Adrenal gland (tissue), 12 donors: Measurements from ENCODE around the gene RSU1. TPM values are rescaled to one million over a fixed set of nuclear protein-coding genes. Genes with fewer than 3 reads are reported as not detected.

ENCODE experiments used
- DNase-seq, 7 donors: peaks; one replicate each; pipeline ENCODE4 v3.0.0-alpha.2; 2019 to 2020
- H3K27ac ChIP-seq, 5 donors: fragments of 200-600 bp; sonication (generic) in 4 of 5; 1 replicate in 3 of 5; 2 replicates in 2 of 5; pipeline versions ENCODE4 v1.5.1 to v1.8.0; 2016 to 2020; ENCODE audit warnings: mild to moderate bottlenecking in 1 of 5
- H3K27me3 ChIP-seq: fragments of 200-600 bp; 2 replicates; pipeline ENCODE4 v1.8.0; 2021
- H3K36me3 ChIP-seq, 2 donors: fragments of 200-600 bp; replicated peaks in 1 of 2; 1 replicate in 1 of 2; 2 replicates in 1 of 2; pipeline versions ENCODE4 v1.5.1 to v1.8.0; 2018 to 2022
- H3K4me1 ChIP-seq, 2 donors: fragments of 200-600 bp; replicated peaks in 1 of 2; 1 replicate in 1 of 2; 2 replicates in 1 of 2; pipeline versions ENCODE4 v1.5.1 to v1.8.0; 2018 to 2021
- H3K4me3 ChIP-seq, 4 donors: fragments of 200-600 bp; sonication (generic) in 3 of 4; one replicate each; pipeline ENCODE4 v1.5.1; 2016 to 2018
- H3K9me3 ChIP-seq, 3 donors: fragments of 200-600 bp; sonication (generic) in 1 of 3; replicated peaks in 1 of 3; 1 replicate in 2 of 3; 2 replicates in 1 of 3; pipeline versions ENCODE4 v1.5.1 to v1.8.0; 2016 to 2021
- CTCF ChIP-seq, 6 experiments: fragments of 450-650 bp in 4 of 6; fragments of 200-600 bp in 2 of 6; sonication (generic) in 1 of 6; IDR thresholded peaks; 1 replicate in 5 of 6; 2 replicates in 1 of 6; pipeline versions ENCODE4 v1.5.1 to v1.8.0; 2016 to 2021; ENCODE audit warnings: antibody characterized with exemption in 6 of 6, mild to moderate bottlenecking in 2 of 6, moderate library complexity in 1 of 6
- POLR2A ChIP-seq, 2 donors: fragments of 450-650 bp; IDR thresholded peaks; one replicate each; pipeline ENCODE4 v1.6.1; 2017; ENCODE audit warnings: antibody characterized with exemption in 2 of 2, mild to moderate bottlenecking in 2 of 2, moderate library complexity in 1 of 2
- WGBS, 4 donors: extraction: QIAGEN DNeasy Blood & Tissue Kit in 2 of 4; methylation state at CpG; one replicate each; pipeline versions ENCODE4 v1.1.5 to v1.1.7; 2013 to 2017; 5-methylcytosine and 5-hydroxymethylcytosine counted together
- intact Hi-C, 2 donors: fragments of 100-400 bp; cut with DNase I; formaldehyde crosslinking; loops; one replicate each; pipeline versions ENCODE4 v1.14.1 to v1.15.0; 2022 to 2023
- polyA plus RNA-seq, 3 donors: library from polyadenylated mRNA; stranded (reverse); fragments of 200-250 nt in 2 of 3; fragments of 350-450 nt in 1 of 3; fragmentation: Illumina TruSeq in 1 of 3; extraction: RNeasy Lipid Tissue Mini Kit (QIAGEN cat#74804) in 1 of 3; gene quantifications; one replicate each; pipeline ENCODE4 v1.2.3, GENCODE V29; 2013 to 2014
- total RNA-seq, 9 donors: library from RNA; depleted of rRNA in 4 of 9; stranded (reverse); fragments of >200 nt in 4 of 9; fragments of 120-200 nt in 1 of 9; fragmentation: NEBNext Ultra II Directional in 1 of 9; extraction: Animal tissue kit (Norgen Biotek cat#: 25700) in 1 of 9; gene quantifications; one replicate each; pipeline versions ENCODE4 v1.1.0 to v1.2.4, GENCODE V29; 2013 to 2023
- donor health status: healthy with polysubstance abuse.
- donor health status: Bipolar disorder and iron deficiency.
- donor health status: DM: yes; HTN: yes; CAD: no.
- donor health status: DM: no; HTN: no; CAD: no.
- donor health status: DM: no; HTN: no; CAD: no.
- donor health status: DM: yes; HTN: yes; CAD: no.

RSU1 gene
- total and polyA plus RNA-seq, 12 donors = 15.6 to 96.8 (median 41.7) TPM

- TF ChIP-seq POLR2A (IDR thresholded peaks at IDR 0.05) = no peak
- TF ChIP-seq CTCF (IDR thresholded peaks at IDR 0.05) = no peak
- no peak for DNase-seq
- H3K36me3 ChIP-seq = no peaks in the 10 kb centered on the region
- H3K27me3 ChIP-seq = no peaks in the 10 kb centered on the region
- intact Hi-C loops = no loop called here
- no peaks in the 10 kb centered on the region for H3K4me1 ChIP-seq
- 88 to 94% (median 92%) methylated on average over 7 of the region's 7 CpGs for WGBS, 4 donors
- no peaks in the 10 kb centered on the region for H3K9me3 ChIP-seq
- no peak overlapping the region for H3K27ac ChIP-seq
- no peak overlapping the region for H3K4me3 ChIP-seq
Observed at GRCh38 chr10:16780338-16780880, 36.8 kb downstream of the RSU1 start.

- H3K27ac ChIP-seq = no peak overlapping the region
- no peaks in the 10 kb centered on the region for H3K27me3 ChIP-seq
- WGBS, 4 donors = 68 to 73% (median 71%) methylated on average over 6 of the region's 6 CpGs
- intact Hi-C loops = loop anchor here in 1 of 2 donors (5.0 kb wide), 2 partner anchors 662 to 877 kb away; no protein-coding TSS in a partner anchor
- TF ChIP-seq CTCF (IDR thresholded peaks at IDR 0.05) = no peak
- TF ChIP-seq POLR2A (IDR thresholded peaks at IDR 0.05) = no peak
- no peaks in the 10 kb centered on the region for H3K9me3 ChIP-seq
- DNase-seq = no peak
- no peaks in the 10 kb centered on the region for H3K4me1 ChIP-seq
- H3K4me3 ChIP-seq = no peak overlapping the region
- no peaks in the 10 kb centered on the region for H3K36me3 ChIP-seq
Observed at GRCh38 chr10:16779384-16779915, 37.8 kb downstream of the RSU1 start.

GRCh38 chr10:16777473-16778370, 39.5 kb downstream of the RSU1 start:
- Histone ChIP-seq H3K4me1 (no peaks in the 10 kb centered on the region), H3K27ac (no peak overlapping the region), H3K36me3 (no peaks in the 10 kb centered on the region), H3K9me3 (no peaks in the 10 kb centered on the region), H3K4me3 (peak overlapping the region in 1 of 4 donors; percentile 31), H3K27me3 (no peaks in the 10 kb centered on the region)
- intact Hi-C loops = loop anchor here in 1 of 2 donors (5.0 kb wide), 2 partner anchors 660 to 875 kb away; no protein-coding TSS in a partner anchor
- peak; percentile 24 to 67 (median 31) for DNase-seq
- WGBS, 4 donors = 44 to 46% (median 46%) methylated on average over 7 of the region's 7 CpGs
- TF ChIP-seq POLR2A (IDR thresholded peaks at IDR 0.05) (no peak), CTCF (IDR thresholded peaks at IDR 0.05) (peak; percentile 58 to 90 (median 74))

- 51 to 59% (median 55%) methylated on average over 3 of the region's 3 CpGs for WGBS, 4 donors
- no peak for TF ChIP-seq POLR2A (IDR thresholded peaks at IDR 0.05)
- no peak for TF ChIP-seq CTCF (IDR thresholded peaks at IDR 0.05)
- Histone ChIP-seq H3K27me3 (no peaks in the 10 kb centered on the region), H3K27ac (no peak overlapping the region), H3K4me3 (no peak overlapping the region), H3K9me3 (no peaks in the 10 kb centered on the region), H3K36me3 (no peaks in the 10 kb centered on the region), H3K4me1 (no peaks in the 10 kb centered on the region)
- DNase-seq = no peak
- intact Hi-C loops = loop anchor here in 1 of 2 donors (5.0 kb wide), 2 partner anchors 660 to 875 kb away; no protein-coding TSS in a partner anchor
Observed at GRCh38 chr10:16776896-16777295, 40.3 kb downstream of the RSU1 start.
